Naive B cell (primary cell): ENCODE measurements around the gene RASSF4. TPM values are rescaled to one million over a fixed set of nuclear protein-coding genes. Genes with fewer than 3 reads are reported as not detected.
"Not testable (repeated sequence)": the region's sequence is repeated elsewhere in the genome, so short reads cannot be mapped to it uniquely, and the experiment has no call there.

Experiments used
- ATAC-seq, 2 donors: fragments of 150-1000 bp; cut with Tn5 transposase; 2 replicates each; pipeline ENCODE4 v1.10.0; 2021; ENCODE audit warnings: low read depth in 2 of 2, mild to moderate bottlenecking in 2 of 2, moderate library complexity in 2 of 2
- DNase-seq: peaks from one replicate; pipeline ENCODE4 v3.0.0; 2022
- H3K27ac Mint-ChIP-seq, 6 donors: one replicate each; pipeline ENCODE4 v1.8.0; 2020 to 2022; ENCODE audit warnings: mild to moderate bottlenecking in 6 of 6, mixed read lengths in 6 of 6, moderate library complexity in 5 of 6, inconsistent platforms in 2 of 6
- H3K27me3 Mint-ChIP-seq, 3 donors: one replicate each; pipeline ENCODE4 v1.8.0; 2021 to 2022; ENCODE audit warnings: mixed read lengths in 3 of 3, mild to moderate bottlenecking in 1 of 3
- H3K36me3 Mint-ChIP-seq, 2 donors: one replicate each; pipeline ENCODE4 v1.8.0; 2020 to 2022; ENCODE audit warnings: mixed read lengths in 2 of 2, inconsistent platforms in 1 of 2, mild to moderate bottlenecking in 1 of 2
- H3K4me1 Mint-ChIP-seq, 3 donors: one replicate each; pipeline ENCODE4 v1.8.0; 2020 to 2022; ENCODE audit warnings: mixed read lengths in 3 of 3, inconsistent platforms in 1 of 3, mild to moderate bottlenecking in 1 of 3, moderate library complexity in 1 of 3
- H3K4me3 Mint-ChIP-seq, 8 donors: one replicate each; pipeline ENCODE4 v1.8.0; 2020 to 2022; ENCODE audit warnings: mild to moderate bottlenecking in 8 of 8, mixed read lengths in 8 of 8, moderate library complexity in 8 of 8, inconsistent platforms in 2 of 8
- H3K9me3 Mint-ChIP-seq, 7 donors: one replicate each; pipeline ENCODE4 v1.8.0; 2020 to 2022; ENCODE audit warnings: mixed read lengths in 7 of 7, mild to moderate bottlenecking in 5 of 7, inconsistent platforms in 2 of 7, moderate library complexity in 1 of 7
- polyA plus RNA-seq, 6 donors: library from polyadenylated mRNA; unstranded; fragments of 300-500 nt; fragmentation: Illumina TruSeq; gene quantifications; one replicate each; pipeline ENCODE4 v1.2.3, GENCODE V29; 2021; ENCODE audit warnings: low read depth in 6 of 6

The RASSF4 gene
- polyA plus RNA-seq, 6 donors from 2014 or later = 0.06 to 0.60 (median 0.27) TPM; not detected in 2

DNA sequence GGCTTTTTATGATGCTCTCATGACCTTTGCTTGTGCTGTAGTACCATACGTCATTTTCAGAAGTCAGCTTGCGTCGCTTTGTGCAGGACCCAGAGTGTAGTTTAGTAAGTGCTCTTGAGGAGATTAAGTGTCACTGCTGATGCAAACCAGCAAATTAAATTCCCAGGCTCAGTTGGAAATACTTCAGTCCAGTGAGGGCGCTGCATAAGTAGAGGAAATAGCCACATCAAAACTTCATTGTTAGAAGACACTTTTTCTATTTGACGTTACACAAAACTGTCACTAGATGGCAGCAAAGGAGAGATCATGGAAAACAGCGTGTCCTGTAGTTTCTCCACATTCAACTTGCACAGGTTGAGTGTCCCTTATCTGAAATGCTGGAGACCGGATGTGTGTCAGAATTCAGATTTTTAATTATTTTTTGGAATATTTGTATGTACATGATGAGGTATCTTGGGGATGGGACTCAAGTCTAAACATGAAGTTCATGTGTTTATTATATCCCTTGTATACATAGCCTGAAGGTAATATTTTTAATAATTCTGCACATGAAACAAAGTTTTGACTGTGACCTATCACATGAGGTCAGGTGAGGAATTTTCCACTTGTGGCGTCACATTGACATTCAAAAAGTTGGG lies 49.0 kb downstream of the RASSF4 start:
- Mint-ChIP-seq H3K36me3 (peaks cover 13% of the 10 kb centered on the region in 2 donors), H3K9me3 (peaks cover 0 to 13% (median 5%) of the 10 kb centered on the region in 7 donors), H3K27ac (no peak overlapping the region), H3K4me1 (peaks cover 2 to 5% (median 5%) of the 10 kb centered on the region in 3 donors), H3K27me3 (no peaks in the 10 kb centered on the region), H3K4me3 (no peak overlapping the region)
- ATAC-seq (peak; percentile 67 to 70), DNase-seq (peak; percentile 46)

DNA sequence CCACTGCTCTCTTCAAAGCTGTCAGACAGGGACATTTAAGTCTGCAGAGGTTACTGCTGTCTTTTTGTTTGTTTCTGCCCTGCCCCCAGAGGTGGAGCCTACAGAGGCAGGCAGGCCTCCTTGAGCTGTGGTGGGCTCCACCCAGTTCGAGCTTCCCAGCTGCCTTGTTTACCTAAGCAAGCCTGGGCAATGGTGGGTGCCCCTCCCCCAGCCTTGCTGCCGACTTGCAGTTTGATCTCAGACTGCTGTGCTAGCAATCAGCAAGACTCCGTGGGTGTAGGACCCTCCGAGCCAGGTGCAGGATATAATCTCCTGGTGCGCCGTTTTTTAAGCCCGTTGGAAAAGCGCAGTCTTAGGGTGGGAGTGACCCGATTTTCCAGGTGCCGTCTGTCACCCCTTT lies 55.0 kb downstream of the RASSF4 start:
- H3K4me3 Mint-ChIP-seq, H3K27me3 Mint-ChIP-seq, DNase-seq, H3K4me1 Mint-ChIP-seq, ATAC-seq, H3K27ac Mint-ChIP-seq, H3K9me3 Mint-ChIP-seq, H3K36me3 Mint-ChIP-seq: not testable (repeated sequence)

DNA sequence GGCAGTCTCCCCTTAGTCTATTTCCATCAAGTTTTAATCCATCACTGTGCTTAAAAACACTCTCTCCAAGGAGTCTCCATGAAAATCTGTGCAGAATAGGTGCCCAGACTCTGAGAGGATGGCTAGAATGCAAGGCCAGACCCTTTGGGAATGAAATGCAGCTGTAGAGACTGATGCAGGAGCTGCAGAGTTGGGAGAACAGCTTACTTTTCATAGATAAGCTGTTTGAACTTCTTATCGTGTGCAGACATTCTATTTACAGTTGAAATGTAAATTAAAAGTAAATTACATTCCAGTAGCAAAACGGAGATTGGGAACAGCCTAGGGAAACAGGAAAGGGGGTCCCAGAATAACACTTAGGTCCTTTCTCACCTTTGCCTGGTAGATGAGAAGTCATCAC lies 56.0 kb downstream of the RASSF4 start:
- peaks cover 0 to 2% (median 0%) of the 10 kb centered on the region in 7 donors for H3K9me3 Mint-ChIP-seq
- no peak for ATAC-seq

DNA sequence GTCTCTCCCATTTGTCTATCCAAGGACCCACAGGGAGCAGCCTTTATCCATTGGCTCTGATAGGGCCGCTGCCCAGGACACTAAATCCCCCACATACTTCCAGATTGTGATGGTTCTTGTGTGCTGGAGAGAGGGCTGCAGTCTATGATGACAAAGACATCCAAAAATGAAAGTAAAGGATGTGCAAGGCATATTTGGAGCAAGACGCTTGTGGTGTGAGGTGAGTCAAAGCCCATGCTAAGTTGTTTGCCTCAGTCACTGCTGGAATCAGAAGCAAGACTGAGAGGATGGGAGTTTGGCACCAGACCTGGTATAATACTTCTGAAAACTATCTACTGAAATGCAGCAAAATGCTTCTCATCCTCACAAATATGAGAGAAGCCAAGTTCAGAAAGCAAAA lies 63.8 kb downstream of the RASSF4 start:
- Mint-ChIP-seq H3K27me3 (peaks cover 0 to 5% (median 4%) of the 10 kb centered on the region in 3 donors), H3K4me3 (no peak overlapping the region), H3K27ac (peak overlapping the region in 1 of 6 donors; percentile 42), H3K9me3 (peaks cover 14 to 31% (median 20%) of the 10 kb centered on the region in 7 donors), H3K36me3 (peaks cover 11 to 24% of the 10 kb centered on the region in 2 donors), H3K4me1 (no peaks in the 10 kb centered on the region)
- DNase-seq = no peak
- ATAC-seq = no peak

More for the DNA sequence above, 56.0 kb downstream of the RASSF4 start:
- Mint-ChIP-seq H3K27me3 (no peaks in the 10 kb centered on the region), H3K4me3 (no peak overlapping the region), H3K4me1 (no peaks in the 10 kb centered on the region), H3K36me3 (no peaks in the 10 kb centered on the region), H3K27ac (no peak overlapping the region)
- DNase-seq = no peak

DNA sequence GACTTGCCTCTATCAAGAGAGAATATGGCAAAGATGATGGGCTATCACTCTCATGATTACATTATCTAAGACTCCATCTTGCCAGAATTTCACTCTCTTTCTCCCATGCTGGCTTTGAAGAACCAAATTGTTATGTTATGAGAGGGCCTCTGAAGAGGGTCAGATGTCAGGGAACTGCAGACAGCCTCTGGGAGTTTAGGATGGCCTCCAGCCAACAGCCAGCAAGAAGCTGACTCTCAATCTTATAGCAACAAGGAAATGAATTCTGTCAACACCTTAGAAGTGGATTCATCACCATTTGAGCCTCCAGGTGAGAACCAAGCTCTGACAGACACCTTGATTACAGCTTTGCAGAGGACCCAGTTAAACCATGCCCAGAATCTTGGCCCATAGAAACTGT lies 74.7 kb downstream of the RASSF4 start:
- Mint-ChIP-seq H3K9me3 (peaks cover 8 to 43% (median 24%) of the 10 kb centered on the region in 7 donors), H3K4me1 (no peaks in the 10 kb centered on the region), H3K4me3 (no peak overlapping the region), H3K36me3 (peaks cover 4 to 22% of the 10 kb centered on the region in 2 donors), H3K27ac (no peak overlapping the region), H3K27me3 (peaks cover 0 to 30% (median 8%) of the 10 kb centered on the region in 3 donors)
- DNase-seq (no peak), ATAC-seq (no peak)

DNA sequence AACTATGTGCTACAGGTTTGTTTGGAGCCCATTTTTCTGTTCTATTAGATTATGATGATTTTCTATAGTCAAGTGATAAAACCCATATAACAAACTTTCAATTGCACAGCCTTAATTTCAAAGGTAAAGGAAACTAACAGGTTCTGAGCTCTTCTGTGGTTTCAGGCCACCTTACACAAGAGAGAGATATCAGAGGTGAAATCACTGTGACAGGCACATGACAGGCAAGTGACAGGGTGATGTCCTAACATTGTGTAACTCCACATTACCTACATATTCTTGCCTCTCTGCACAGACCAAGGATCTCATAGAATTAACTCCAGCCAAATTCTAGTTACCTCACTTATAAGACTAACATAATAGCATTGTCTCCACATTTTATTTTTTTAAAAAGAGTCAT lies 76.1 kb downstream of the RASSF4 start:
- H3K36me3 Mint-ChIP-seq = peaks cover 4 to 11% of the 10 kb centered on the region in 2 donors
- H3K4me3 Mint-ChIP-seq = no peak overlapping the region
- H3K4me1 Mint-ChIP-seq = no peaks in the 10 kb centered on the region
- peaks cover 0 to 31% (median 8%) of the 10 kb centered on the region in 3 donors for H3K27me3 Mint-ChIP-seq
- H3K27ac Mint-ChIP-seq = no peak overlapping the region
- peaks cover 6 to 31% (median 14%) of the 10 kb centered on the region in 7 donors for H3K9me3 Mint-ChIP-seq
- no peak for ATAC-seq
- no peak for DNase-seq

DNA sequence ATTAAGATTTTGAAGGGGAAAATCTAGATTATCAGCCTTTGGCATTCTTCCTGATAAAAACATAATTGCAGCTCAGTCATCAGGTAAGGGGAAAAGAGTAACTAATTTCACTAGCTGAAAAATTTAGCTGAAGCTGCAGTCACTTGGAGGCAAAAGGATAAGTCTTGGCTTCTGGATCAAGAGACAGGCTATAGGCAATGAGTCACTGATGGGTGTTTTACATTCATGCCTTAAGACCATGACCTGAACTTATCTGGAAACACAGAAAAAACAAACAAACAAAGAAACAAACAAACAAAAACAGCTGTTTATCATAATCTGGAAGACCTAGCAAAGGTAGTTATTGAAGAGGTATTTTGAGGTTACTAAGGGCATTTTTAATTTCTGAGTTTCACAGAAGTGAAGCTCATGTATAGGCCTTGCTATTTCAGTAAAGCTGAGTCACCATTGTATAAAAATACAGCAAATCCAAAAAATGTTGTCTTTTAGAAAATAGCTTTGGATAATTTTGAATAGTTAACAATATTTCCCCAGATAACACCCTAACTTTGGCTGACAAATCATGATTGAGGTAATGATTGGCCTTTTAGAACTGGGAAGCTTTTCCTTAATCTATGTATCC lies 81.4 kb downstream of the RASSF4 start:
- DNase-seq (no peak), ATAC-seq (no peak)
- Mint-ChIP-seq H3K4me1 (no peaks in the 10 kb centered on the region), H3K36me3 (no peaks in the 10 kb centered on the region), H3K27ac (no peak overlapping the region), H3K4me3 (no peak overlapping the region), H3K9me3 (peaks cover 0 to 2% (median 0%) of the 10 kb centered on the region in 7 donors), H3K27me3 (peaks cover 0 to 15% (median 9%) of the 10 kb centered on the region in 3 donors)

DNA sequence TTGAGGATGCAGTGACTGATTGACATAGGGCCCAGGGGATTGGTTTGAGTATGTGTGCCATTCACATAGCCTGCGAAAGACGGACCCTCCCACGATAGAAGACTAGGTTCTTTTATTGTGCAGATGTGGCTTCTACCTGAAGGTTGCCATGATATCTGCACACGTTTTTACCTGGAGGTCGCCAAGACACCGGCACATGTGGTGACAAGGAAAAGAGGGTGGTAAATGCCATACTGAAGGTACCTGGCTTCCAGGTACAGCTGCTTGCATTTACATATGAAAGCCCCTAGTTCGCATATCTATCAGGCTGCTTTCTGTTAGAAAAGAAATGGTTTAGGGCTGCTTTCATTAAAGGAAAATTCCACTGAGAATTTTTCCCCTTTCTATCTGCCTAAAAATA lies 84.7 kb downstream of the RASSF4 start:
- ATAC-seq (no peak), DNase-seq (no peak)
- no peak overlapping the region for H3K4me3 Mint-ChIP-seq
- peak overlapping the region in 1 of 6 donors; percentile 23 for H3K27ac Mint-ChIP-seq
- H3K27me3 Mint-ChIP-seq = peaks cover 0 to 5% (median 1%) of the 10 kb centered on the region in 3 donors
- no peaks in the 10 kb centered on the region for H3K4me1 Mint-ChIP-seq
- no peaks in the 10 kb centered on the region for H3K36me3 Mint-ChIP-seq
- peaks cover 0 to 16% (median 10%) of the 10 kb centered on the region in 7 donors for H3K9me3 Mint-ChIP-seq

Other genes starting within 250 kb of the RASSF4 start
- not detected for gene TMEM72, start 48.5 kb upstream of the RASSF4 start, polyA plus RNA-seq
- gene DEPP1, start 19.0 kb downstream of the RASSF4 start, polyA plus RNA-seq = not detected
- gene ZNF22, start 41.1 kb downstream of the RASSF4 start, polyA plus RNA-seq = 10 to 100 TPM; 52.9 to 73.2 (median 61.9) TPM